Endothelial cell of umbilical vein (primary cell): ENCODE data around the gene PAAF1.

ENCODE experiments used
- CTCF ChIP-seq, 2 donors: IDR thresholded peaks; 1 replicate in 1 of 2; 2 replicates in 1 of 2; pipeline ENCODE4 v1.5.1; 2011; ENCODE audit warnings: low read length in 2 of 2, mild to moderate bottlenecking in 2 of 2, moderate library complexity in 2 of 2, control low read depth in 1 of 2, inconsistent platforms in 1 of 2, low read depth in 1 of 2; ENCODE audit not compliant: insufficient read depth in 1 of 2; ENCODE audit errors: extremely low read depth in 1 of 2
- MAX ChIP-seq: IDR thresholded peaks from 2 replicates; pipeline ENCODE4 v1.6.1; 2011; ENCODE audit not compliant: insufficient read depth, insufficient read length
- POLR2A ChIP-seq: IDR thresholded peaks from 2 replicates; pipeline ENCODE4 v1.6.1; 2012; ENCODE audit warnings: low read depth, mild to moderate bottlenecking, control low read depth, low read length
- POLR2AphosphoS5 ChIP-seq: IDR thresholded peaks from 2 replicates; pipeline ENCODE4 v1.6.1; 2012; ENCODE audit warnings: low read depth, mild to moderate bottlenecking, control low read depth, low read length, moderate library complexity; ENCODE audit not compliant: insufficient read depth

- TF ChIP-seq CTCF (IDR thresholded peaks at IDR 0.05; ENCODE audit: extremely low read depth in 1 of 2, insufficient read depth in 1 of 2, low read depth in 1 of 2, low read length in 2 of 2) (no peak), POLR2A (no peak), MAX (no peak), POLR2AphosphoS5 (no peak)
Observed at GRCh38 chr11:73914284-73914683, 37.5 kb downstream of the PAAF1 start.
